Stimulated activated naive CD8-positive, alpha-beta T cell treated with anti-CD3 and anti-CD28 coated beads, Interleukin-15, amount 100 ng/mL, for 72 hours (primary cell): Measurements from ENCODE around the gene TMEM143.
"Not testable (repeated sequence)": the region's sequence is repeated elsewhere in the genome, so short reads cannot be mapped to it uniquely, and the experiment has no call there.

Source experiments
- ATAC-seq: fragments of 150-1000 bp; cut with Tn5 transposase; 2 replicates; pipeline ENCODE4 v1.10.0; 2021; ENCODE audit warnings: mild to moderate bottlenecking, moderate library complexity
- DNase-seq, 2 donors: peaks; one replicate each; pipeline ENCODE4 v3.0.0; 2021 to 2022
- H3K27ac Mint-ChIP-seq, 2 donors: one replicate each; pipeline ENCODE4 v1.8.0; 2022; ENCODE audit warnings: mild to moderate bottlenecking in 2 of 2, mixed read lengths in 2 of 2, moderate library complexity in 2 of 2
- H3K27me3 Mint-ChIP-seq: one replicate; pipeline ENCODE4 v1.8.0; 2022; ENCODE audit warnings: mixed read lengths
- H3K4me1 Mint-ChIP-seq: one replicate; pipeline ENCODE4 v1.8.0; 2022; ENCODE audit warnings: mild to moderate bottlenecking, mixed read lengths
- H3K4me3 Mint-ChIP-seq, 2 donors: one replicate each; pipeline ENCODE4 v1.8.0; 2022; ENCODE audit warnings: mild to moderate bottlenecking in 2 of 2, mixed read lengths in 2 of 2, moderate library complexity in 1 of 2
- H3K9me3 Mint-ChIP-seq, 2 donors: one replicate each; pipeline ENCODE4 v1.8.0; 2022; ENCODE audit warnings: mixed read lengths in 2 of 2

The TMEM143 gene

DNA sequence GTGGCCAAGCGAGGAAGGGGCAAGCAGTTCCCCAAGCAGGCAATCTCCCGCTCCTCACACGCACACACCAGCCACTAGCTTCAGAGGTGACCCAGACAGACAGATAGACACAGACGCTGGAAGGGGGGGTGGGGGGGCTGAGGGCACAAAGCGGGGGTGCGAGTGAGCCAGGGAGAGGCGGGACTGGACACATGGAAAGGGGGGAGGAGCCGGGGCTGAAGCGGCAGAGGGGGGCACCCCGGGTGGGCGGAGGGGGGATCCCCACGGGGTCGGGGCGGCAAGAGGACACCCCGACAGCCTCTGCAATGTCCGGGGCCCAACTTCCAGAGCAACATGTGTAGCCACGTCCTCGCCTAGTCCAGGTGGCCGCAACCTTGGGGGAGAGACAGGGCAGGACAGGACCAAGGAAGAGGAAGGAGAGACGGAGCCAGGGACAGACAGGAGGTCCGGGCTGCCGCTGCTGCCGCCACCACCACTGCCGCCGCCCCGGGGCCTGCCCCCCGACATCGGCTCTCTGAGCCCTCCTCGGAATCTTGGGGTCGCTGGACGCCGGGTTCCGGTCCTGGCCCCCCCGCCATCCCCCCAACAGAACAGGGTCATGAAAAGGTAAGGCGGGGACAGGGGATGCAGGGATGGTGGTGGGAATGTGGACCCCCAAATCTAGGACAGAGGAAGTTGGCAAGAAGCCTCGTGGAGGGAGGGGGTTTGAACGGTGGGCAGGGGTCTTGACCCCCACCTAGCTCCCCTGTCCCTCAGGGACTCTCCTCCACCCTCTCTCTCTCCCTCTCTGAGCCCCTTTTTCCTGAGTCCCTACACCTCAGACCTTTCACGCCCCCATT lies 30.8 kb upstream of the TMEM143 start:
- ATAC-seq (no peak), DNase-seq (no peak)
- peaks cover 60% of the 10 kb centered on the region for H3K27me3 Mint-ChIP-seq
- H3K9me3 Mint-ChIP-seq = peaks cover 0 to 3% of the 10 kb centered on the region in 2 donors
- H3K27ac Mint-ChIP-seq = no peak overlapping the region
- H3K4me1 Mint-ChIP-seq = peaks cover 78% of the 10 kb centered on the region
- H3K4me3 Mint-ChIP-seq = peak overlapping the region; percentile 58 to 68

DNA sequence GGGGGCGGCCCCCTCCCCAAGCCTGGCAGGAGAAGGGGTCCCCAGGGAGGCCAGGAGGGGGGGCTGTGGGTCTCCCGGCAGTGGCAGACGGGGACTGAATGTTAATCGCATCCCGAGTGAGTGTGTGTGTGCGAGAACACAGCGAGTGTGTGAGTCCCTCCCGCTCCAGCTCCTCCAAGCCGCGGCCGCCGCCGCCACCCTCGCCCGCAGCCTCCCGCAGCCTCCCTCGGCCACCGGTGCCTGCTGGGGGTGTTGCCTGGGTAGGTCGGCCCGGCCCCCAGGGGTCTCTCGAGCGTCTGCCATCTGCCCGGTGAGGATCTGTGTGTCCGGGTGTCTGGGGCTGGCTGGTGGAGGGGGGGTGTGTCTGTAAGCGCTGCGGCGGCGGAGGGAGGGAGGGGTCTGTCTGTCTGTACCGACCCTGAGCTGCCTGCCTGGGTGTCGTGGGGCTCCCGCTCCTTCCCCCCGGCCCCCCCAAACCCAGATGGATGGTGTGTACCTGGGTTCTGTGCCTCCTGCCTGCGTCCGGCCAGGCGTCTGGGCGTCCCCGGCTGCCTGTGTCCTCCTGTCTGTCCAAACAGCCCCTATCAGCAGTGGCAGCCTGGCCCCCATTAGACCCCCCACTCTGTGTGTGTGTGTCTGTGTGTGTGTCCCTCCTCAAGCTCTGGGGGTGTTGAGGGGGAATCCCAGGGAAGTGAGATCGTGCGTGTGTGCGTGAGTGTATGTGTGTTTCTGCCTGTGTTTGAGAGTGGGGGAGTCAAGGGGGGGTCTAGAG lies 30.0 kb upstream of the TMEM143 start, which contains the start of gene GRIN2D:
GRIN2D (plus strand) TSS at position 110 of the 772 bp plus-strand sequence. CDS start 4,725 bp downstream, outside the sequence.
- H3K4me3 Mint-ChIP-seq = peak within 1 kb of the TSS; percentile 58 to 68
- H3K9me3 Mint-ChIP-seq = no peaks in the 10 kb centered on the region
- ATAC-seq (peak; percentile 1), DNase-seq (no peak)
- peak within 1 kb of the TSS; percentile 29 to 64 for H3K27ac Mint-ChIP-seq
- H3K4me1 Mint-ChIP-seq = peaks cover 73% of the 10 kb centered on the region
- peaks cover 60% of the 10 kb centered on the region for H3K27me3 Mint-ChIP-seq

DNA sequence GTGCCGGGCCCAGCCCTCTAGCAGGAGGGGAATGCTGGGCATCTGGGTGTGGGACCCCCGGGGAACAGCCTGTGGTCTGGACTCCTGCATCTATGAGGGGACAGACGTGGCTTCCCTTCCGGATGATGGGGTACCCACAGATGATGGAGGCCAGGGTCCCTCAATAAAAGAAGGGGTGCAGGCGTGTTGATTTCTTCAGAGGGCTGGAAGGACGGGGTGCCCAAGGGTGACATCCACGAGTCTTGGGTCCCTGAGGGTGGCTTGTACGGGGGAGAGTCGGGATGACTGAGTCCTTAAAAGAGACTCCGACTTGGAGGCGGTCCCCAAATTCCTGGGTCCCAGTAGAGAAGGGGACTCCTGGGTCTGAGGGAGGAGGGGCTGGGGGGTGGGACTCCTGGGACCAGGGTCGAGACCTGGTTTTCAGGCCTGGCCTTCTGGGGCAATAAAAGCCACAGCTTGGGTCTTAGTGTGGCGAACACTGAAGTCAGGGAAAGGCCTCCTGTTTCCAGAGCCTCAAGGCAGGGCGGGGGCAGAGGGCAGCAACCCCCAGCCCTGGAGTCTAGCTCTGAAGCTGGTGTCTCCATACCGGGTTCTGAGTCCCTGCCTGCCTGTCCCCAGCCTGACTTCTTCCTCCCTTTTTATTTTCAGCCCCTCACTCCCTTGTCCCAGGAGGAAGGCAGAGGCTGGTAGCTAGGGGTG lies 29.3 kb upstream of the TMEM143 start:
- ATAC-seq = no peak
- no peak for DNase-seq
- H3K4me3 Mint-ChIP-seq = peak overlapping the region; percentile 11 to 53
- H3K4me1 Mint-ChIP-seq = peaks cover 77% of the 10 kb centered on the region
- peaks cover 58% of the 10 kb centered on the region for H3K27me3 Mint-ChIP-seq
- H3K9me3 Mint-ChIP-seq = no peaks in the 10 kb centered on the region
- H3K27ac Mint-ChIP-seq = peak overlapping the region; percentile 29 to 64

DNA sequence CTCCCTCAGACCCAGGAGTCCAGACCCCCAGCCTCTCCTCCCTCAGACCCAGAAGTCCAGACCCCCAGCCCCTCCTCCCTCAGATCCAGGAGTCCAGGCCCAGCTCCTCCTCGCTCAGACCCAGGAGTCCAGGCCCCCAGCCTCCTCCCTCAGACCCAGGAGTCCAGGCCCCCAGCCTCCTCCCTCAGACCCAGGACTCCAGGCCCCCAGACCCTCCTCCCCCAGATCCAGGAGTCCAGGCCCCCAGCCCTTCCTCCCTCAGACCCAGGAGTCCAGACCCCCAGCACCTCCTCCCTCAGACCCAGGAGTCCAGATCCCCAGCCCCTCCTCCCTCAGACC lies 28.2 kb upstream of the TMEM143 start:
- peaks cover 68% of the 10 kb centered on the region for H3K4me1 Mint-ChIP-seq
- not testable (repeated sequence) for ATAC-seq, H3K27ac Mint-ChIP-seq, H3K9me3 Mint-ChIP-seq, DNase-seq
- H3K27me3 Mint-ChIP-seq = peaks cover 48% of the 10 kb centered on the region
- peak overlapping the region; percentile 96 to 99 for H3K4me3 Mint-ChIP-seq

DNA sequence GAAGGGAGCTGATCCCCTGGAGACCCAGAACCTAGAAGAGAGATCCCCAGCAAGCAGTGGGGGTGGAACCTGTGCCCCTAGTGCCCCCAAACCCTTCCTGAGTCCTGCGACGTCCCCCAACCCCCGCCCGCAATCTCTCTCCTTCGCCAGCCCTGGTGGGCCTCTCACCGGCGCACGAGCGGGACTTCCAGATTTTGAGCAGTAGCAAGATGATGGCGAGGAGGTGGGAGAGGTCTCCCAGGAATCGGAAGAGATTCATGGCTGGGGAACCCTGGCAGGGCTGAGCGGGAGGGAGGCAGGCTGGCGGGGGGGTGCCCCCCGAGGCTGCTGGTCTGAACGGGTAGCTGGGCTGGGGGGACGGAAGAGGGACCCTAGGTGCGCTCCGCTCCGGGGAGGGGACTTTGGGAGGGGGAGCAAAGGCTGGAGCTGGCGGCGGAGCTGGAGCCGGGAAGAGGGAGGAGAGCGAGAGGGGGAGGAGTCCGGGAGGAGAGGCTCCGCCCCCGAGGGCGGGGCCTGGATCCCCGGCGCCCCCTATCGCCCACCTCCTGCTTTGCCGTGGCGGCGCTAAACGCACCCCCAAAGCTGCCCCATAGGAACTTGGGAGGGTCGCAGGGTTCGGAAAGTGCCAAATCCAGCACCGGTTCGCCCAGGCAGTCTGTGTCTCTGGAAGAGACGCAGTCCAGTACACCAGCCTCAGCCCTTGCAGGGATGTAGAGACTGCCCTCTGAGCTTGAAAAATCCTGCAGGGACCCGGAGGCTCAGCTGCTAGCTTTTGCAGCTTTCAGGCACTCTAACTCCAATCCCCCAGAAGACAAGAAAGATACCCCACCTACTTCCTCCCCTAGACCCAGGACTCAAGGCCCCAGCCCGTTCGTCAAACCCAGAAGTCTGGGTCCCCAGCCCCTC lies 27.6 kb upstream of the TMEM143 start, which contains the start of gene KDELR1:
KDELR1 (minus strand) TSS at position 452 of the 906 bp plus-strand sequence; CDS start at position 259, 193 bp downstream.
- H3K27ac Mint-ChIP-seq = peak within 1 kb of the TSS; percentile 97 to 98
- no peaks in the 10 kb centered on the region for H3K9me3 Mint-ChIP-seq
- peak within 1 kb of the TSS; percentile 96 to 99 for H3K4me3 Mint-ChIP-seq
- ATAC-seq (peak; percentile 71), DNase-seq (peak; percentile 79 to 83)
- peaks cover 67% of the 10 kb centered on the region for H3K4me1 Mint-ChIP-seq
- H3K27me3 Mint-ChIP-seq = peaks cover 42% of the 10 kb centered on the region

DNA sequence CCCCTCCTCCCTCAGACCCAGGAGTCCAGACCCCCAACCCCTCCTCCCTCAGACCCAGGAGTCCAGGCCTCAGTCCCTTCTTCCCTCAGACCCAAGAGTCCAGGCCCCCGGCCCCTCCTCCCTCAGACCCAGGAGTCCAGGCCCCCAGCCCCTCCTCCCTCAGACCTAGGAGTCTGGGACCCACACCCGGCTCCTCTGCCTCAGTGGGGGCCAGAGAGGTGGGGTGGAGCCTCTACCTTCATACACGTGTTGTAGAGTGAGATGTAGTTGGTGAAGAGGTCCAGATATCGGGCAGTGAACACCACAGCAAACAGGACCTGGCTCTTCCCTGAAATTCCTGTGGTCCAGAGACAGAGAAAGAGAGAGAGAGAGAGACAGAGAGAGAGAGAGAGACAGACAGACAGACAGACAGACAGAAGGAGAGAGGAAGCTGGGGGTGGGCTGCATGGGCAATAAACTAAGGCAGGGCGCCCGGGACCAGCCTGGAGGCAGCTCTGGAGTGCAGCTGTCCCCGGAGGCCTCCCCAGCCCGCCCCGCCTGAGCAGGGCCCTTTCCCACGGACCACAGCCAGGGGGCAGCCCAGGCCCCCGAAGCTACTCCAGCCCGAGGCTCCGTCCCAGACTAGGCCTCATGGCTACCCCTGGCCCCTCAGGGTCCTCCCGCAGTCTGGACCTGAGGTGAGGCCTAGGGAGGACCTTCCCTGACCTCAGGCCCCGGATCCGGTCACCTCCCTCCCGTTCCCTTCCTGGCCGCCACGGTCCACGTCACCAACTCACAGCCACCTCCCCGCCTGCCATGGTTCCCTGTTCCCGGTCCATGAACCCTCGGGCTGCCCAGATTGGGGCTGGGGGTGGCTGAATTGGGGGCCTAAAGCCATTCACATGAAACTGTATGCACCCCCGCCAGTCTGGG lies 26.7 kb upstream of the TMEM143 start:
- Mint-ChIP-seq H3K4me1 (peaks cover 58% of the 10 kb centered on the region), H3K9me3 (no peaks in the 10 kb centered on the region), H3K27me3 (peaks cover 33% of the 10 kb centered on the region), H3K27ac (peak overlapping the region; percentile 97 to 98), H3K4me3 (peak overlapping the region; percentile 96 to 99)
- ATAC-seq (peak; percentile 80), DNase-seq (peak; percentile 67 to 73)

DNA sequence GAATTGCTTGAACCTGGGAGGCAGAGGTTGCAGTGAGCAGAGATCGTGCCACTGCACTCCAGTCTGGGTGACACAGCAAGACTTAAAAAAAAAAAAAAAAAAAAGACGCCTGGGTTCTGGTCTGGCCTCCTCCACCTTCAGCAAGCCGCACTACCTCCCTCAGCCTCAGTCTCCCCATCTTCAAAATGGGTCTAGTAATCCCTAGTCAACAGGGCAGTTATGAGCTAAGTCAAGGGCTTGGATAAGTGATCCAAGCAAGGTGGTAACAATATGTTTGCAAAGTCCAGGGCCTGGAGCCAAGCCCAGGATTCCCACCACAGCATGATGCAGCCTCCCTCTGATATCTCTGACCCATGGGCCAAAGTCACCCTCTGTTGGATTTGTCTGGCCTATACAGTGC lies 23.2 kb upstream of the TMEM143 start:
- Mint-ChIP-seq H3K9me3 (no peaks in the 10 kb centered on the region), H3K4me1 (peaks cover 24% of the 10 kb centered on the region), H3K4me3 (no peak overlapping the region), H3K27ac (no peak overlapping the region), H3K27me3 (no peaks in the 10 kb centered on the region)
- DNase-seq (no peak), ATAC-seq (no peak)

DNA sequence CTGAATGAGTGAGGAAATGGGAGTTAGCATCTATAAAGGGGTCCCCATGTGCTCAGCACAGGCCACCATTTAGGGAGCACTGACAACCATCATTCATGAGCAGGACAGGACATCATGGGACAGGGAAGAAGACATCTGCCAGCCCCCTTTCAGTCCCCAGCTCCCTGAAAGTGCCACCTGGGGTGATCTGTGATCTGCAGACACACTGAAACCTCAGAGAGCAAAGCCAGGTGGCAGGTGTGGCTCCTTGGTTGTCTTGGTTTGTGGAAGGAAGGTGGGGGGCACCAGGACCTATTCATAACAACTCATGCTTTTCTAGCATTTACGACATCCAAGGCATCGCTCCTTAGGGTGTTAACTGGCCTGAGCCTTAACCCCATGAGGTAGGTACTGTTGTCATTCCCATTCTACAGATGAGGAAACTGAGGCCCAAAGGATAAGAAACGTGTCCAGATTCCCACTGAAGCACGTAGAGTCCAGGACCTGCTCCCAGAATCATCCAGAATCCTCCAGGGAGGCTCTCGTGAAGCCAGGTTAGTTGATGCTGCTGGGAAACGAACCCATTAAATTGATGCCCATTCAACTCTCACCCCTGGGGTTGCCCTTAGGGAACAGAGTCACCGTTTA lies 21.8 kb upstream of the TMEM143 start:
- Mint-ChIP-seq H3K9me3 (no peaks in the 10 kb centered on the region), H3K4me3 (no peak overlapping the region), H3K27me3 (no peaks in the 10 kb centered on the region), H3K27ac (no peak overlapping the region), H3K4me1 (peaks cover 17% of the 10 kb centered on the region)
- ATAC-seq (no peak), DNase-seq (no peak)

DNA sequence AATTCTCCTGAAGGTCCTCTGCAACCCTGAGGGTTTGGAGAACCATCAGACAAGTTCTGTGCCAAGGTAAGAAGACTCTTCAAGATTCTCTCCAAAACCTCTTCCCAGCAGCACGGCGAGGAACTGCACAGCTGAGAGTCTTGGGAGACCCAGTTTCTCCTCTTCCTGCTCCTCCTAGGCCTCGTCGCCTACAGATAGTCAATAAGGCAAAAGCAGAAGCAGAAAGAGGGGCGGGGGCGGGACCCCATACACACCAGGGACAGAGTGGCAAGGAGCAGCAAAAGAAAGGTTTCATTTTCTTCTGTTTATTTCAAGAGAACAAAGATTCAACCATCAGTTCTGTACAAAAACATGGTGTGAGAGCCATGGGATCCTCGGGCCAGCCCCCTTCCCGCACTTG lies 18.5 kb upstream of the TMEM143 start:
- no peaks in the 10 kb centered on the region for H3K4me1 Mint-ChIP-seq
- DNase-seq = no peak
- peak overlapping the region in 1 of 2 donors; percentile 57 for H3K27ac Mint-ChIP-seq
- no peaks in the 10 kb centered on the region for H3K27me3 Mint-ChIP-seq
- H3K4me3 Mint-ChIP-seq = no peak overlapping the region
- ATAC-seq = no peak
- H3K9me3 Mint-ChIP-seq = no peaks in the 10 kb centered on the region

DNA sequence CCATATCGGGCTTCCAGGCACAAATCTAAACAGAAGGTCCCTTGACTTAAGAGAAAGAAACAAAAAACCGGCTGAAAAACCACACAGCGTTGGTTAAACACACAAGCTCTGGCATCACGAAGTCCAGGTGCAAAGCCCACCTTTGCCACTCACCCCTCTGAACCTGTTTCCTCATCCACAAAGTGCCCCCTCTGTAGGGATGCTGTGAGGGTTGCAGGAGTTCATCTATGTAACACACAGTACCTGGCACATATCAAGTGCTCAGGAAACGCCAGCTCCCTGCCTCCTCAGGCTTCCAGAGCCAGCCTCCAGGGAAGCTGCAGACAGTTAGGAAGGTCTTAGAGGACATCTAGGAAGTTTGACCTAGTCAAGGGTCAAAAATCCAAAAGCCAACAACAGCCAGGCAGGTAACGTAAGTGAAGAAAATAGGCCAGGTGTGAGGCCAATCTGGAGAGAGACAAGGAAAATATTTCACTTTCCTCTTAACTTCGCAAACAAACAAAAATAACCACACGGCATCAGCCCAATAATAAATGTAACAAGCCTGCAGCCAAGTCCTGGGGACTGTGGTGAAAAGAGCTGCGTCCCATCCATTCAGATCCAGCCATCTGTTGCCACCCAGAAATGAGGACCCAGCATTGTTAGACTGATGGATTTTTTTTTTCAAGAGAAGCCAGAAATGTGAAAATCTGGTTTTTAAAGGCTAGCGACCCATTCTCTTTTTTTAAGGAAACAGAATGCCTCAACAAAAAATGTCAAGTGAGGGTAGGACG lies 17.6 kb upstream of the TMEM143 start:
- Mint-ChIP-seq H3K27ac (no peak overlapping the region), H3K9me3 (no peaks in the 10 kb centered on the region), H3K4me3 (no peak overlapping the region), H3K27me3 (no peaks in the 10 kb centered on the region), H3K4me1 (no peaks in the 10 kb centered on the region)
- DNase-seq (no peak), ATAC-seq (no peak)

DNA sequence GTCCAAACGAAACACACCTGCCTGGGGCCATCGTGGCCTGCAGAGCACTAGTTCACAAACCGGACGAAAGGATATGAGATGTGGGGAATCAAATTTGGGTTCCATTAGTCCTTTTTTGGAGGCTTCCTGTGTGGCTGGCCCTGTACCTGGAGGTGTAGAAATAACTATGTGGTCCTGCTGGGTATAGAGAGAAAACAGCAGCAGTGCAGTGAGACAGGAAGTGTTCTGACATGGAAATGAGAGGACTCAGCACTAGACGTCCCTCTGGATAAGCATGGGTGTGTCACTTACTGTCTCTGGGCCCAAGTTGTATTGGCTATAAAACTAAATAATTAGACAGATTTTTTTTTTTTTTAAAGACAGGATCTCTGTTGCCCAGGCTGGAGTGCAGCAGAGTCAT lies 15.3 kb upstream of the TMEM143 start:
- ATAC-seq (no peak), DNase-seq (no peak)
- Mint-ChIP-seq H3K27ac (no peak overlapping the region), H3K9me3 (no peaks in the 10 kb centered on the region), H3K27me3 (no peaks in the 10 kb centered on the region), H3K4me3 (no peak overlapping the region), H3K4me1 (no peaks in the 10 kb centered on the region)

DNA sequence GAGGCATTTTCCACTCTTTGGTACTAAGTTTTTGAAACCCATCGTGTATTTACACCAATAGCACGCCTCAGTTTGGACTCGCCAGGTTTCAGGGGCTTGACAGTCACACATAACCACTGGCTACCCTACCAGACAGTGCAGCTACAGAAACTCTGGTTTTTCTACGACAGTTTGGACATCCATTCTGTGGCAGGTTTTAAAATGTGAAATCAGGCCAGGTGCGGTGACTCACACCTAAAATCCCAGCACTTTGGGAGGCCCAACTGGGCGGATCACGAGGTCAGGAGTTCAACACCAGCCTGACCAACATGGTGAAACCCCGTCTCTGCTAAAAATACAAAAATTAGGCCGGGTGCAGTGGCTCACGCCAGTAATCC lies 14.4 kb upstream of the TMEM143 start:
- Mint-ChIP-seq H3K27ac (no peak overlapping the region), H3K4me3 (no peak overlapping the region), H3K27me3 (peaks cover 4% of the 10 kb centered on the region), H3K4me1 (no peaks in the 10 kb centered on the region), H3K9me3 (no peaks in the 10 kb centered on the region)
- DNase-seq = no peak
- ATAC-seq = no peak

DNA sequence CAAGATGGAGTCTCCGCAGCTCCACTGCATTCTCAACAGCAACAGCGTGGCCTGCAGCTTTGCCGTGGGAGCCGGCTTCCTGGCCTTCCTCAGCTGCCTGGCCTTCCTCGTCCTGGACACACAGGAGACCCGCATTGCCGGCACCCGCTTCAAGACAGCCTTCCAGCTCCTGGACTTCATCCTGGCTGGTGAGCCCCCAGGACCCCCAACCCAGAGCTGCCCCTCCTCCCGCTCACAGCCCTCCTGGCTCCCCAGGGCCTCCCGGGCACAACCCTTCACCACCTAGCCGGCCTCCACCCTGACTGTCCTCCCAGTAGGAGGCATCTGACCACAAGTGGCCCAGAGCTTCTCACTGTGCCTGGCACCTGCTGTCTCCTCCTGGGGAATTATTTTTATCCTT lies 9.8 kb upstream of the TMEM143 start:
- Mint-ChIP-seq H3K27ac (no peak overlapping the region), H3K4me1 (no peaks in the 10 kb centered on the region), H3K9me3 (no peaks in the 10 kb centered on the region), H3K27me3 (peaks cover 11% of the 10 kb centered on the region), H3K4me3 (no peak overlapping the region)
- ATAC-seq (no peak), DNase-seq (no peak)
